GM10847 (cell line): ENCODE measurements around the gene DEPDC5.

Source experiments
- POLR2A ChIP-seq: IDR thresholded peaks from 2 replicates; pipeline ENCODE4 v1.6.1; 2011; ENCODE audit not compliant: insufficient read length; ENCODE audit errors: extremely low read depth

Gene DEPDC5

GRCh38 chr22:31833930-31834329, 80.1 kb downstream of the DEPDC5 start:
- TF ChIP-seq POLR2A: no peak

GRCh38 chr22:31836010-31836409, 82.2 kb downstream of the DEPDC5 start:
- TF ChIP-seq POLR2A: no peak

GRCh38 chr22:31838917-31839316, 85.1 kb downstream of the DEPDC5 start:
- TF ChIP-seq POLR2A: no peak

- TF ChIP-seq POLR2A: no peak
Measured at GRCh38 chr22:31839986-31840385, 86.2 kb downstream of the DEPDC5 start.

- TF ChIP-seq POLR2A: no peak
Measured at GRCh38 chr22:31840585-31840984, 86.8 kb downstream of the DEPDC5 start.

GRCh38 chr22:31841078-31841827, 87.4 kb downstream of the DEPDC5 start:
- TF ChIP-seq POLR2A: no peak

- TF ChIP-seq POLR2A: no peak
Measured at GRCh38 chr22:31843526-31843925, 89.7 kb downstream of the DEPDC5 start.

GRCh38 chr22:31844941-31845340, 91.1 kb downstream of the DEPDC5 start:
- TF ChIP-seq POLR2A: no peak

GRCh38 chr22:31846161-31847115, 92.6 kb downstream of the DEPDC5 start:
- TF ChIP-seq POLR2A: no peak

GRCh38 chr22:31848411-31848810, 94.6 kb downstream of the DEPDC5 start:
- no peak for TF ChIP-seq POLR2A

GRCh38 chr22:31850135-31850534, 96.3 kb downstream of the DEPDC5 start:
- no peak for TF ChIP-seq POLR2A

GRCh38 chr22:31852691-31853421, 99.0 kb downstream of the DEPDC5 start:
- no peak for TF ChIP-seq POLR2A

- no peak for TF ChIP-seq POLR2A
Measured at GRCh38 chr22:31853736-31854495, 100.1 kb downstream of the DEPDC5 start.

- TF ChIP-seq POLR2A: no peak
Measured at GRCh38 chr22:31857247-31857646, 103.4 kb downstream of the DEPDC5 start.
